Mesendoderm (in vitro differentiated cells): ENCODE measurements around the gene FAM149A.

Source experiments
- DNase-seq: peaks from one replicate; pipeline ENCODE4 v3.0.0; 2013
- H2AK5ac ChIP-seq: 2 replicates; pipeline ENCODE4 v1.6.1; 2013; ENCODE audit warnings: low read length, inconsistent platforms
- H2BK120ac ChIP-seq: 2 replicates; pipeline ENCODE4 v1.6.1; 2013; ENCODE audit warnings: low read depth, mild to moderate bottlenecking, low read length, moderate library complexity, mixed read lengths
- H2BK15ac ChIP-seq: replicated peaks from 2 replicates; pipeline ENCODE4 v1.6.1; 2013; ENCODE audit warnings: low read depth, mild to moderate bottlenecking, moderate library complexity
- H2BK5ac ChIP-seq: 2 replicates; pipeline ENCODE4 v1.6.1; 2013; ENCODE audit warnings: low read length, inconsistent platforms
- H3K18ac ChIP-seq: 2 replicates; pipeline ENCODE4 v1.6.1; 2013; ENCODE audit warnings: mild to moderate bottlenecking, low read length, mixed read lengths
- H3K23ac ChIP-seq: one replicate; pipeline ENCODE4 v1.6.1; 2013; ENCODE audit warnings: low read length
- H3K27ac ChIP-seq: 2 replicates; pipeline ENCODE4 v1.5.1; 2013; ENCODE audit warnings: low read depth, mild to moderate bottlenecking, inconsistent platforms, low read length, moderate library complexity
- H3K27me3 ChIP-seq: 2 replicates; pipeline ENCODE4 v1.6.1; 2013; ENCODE audit warnings: low read length, control low read depth, mild to moderate bottlenecking, inconsistent platforms; ENCODE audit not compliant: insufficient read depth, poor library complexity
- H3K36me3 ChIP-seq: 2 replicates; pipeline ENCODE4 v1.6.1; 2013; ENCODE audit warnings: low read length, inconsistent platforms; ENCODE audit not compliant: control insufficient read depth, insufficient read depth
- H3K4ac ChIP-seq: one replicate; pipeline ENCODE4 v1.6.1; 2013; ENCODE audit warnings: low read depth, mild to moderate bottlenecking, low read length, moderate library complexity
- H3K4me1 ChIP-seq: 2 replicates; pipeline ENCODE4 v1.6.1; 2013; ENCODE audit warnings: low read depth, low read length, inconsistent platforms; ENCODE audit not compliant: control insufficient read depth
- H3K4me2 ChIP-seq: 2 replicates; pipeline ENCODE4 v1.6.1; 2013; ENCODE audit warnings: low read length
- H3K4me3 ChIP-seq: 2 replicates; pipeline ENCODE4 v1.5.1; 2013; ENCODE audit warnings: mild to moderate bottlenecking, low read length
- H3K56ac ChIP-seq: one replicate; pipeline ENCODE4 v1.6.1; 2013; ENCODE audit warnings: low read length
- H3K79me1 ChIP-seq: 2 replicates; pipeline ENCODE4 v1.6.1; 2013; ENCODE audit warnings: low read length, inconsistent platforms
- H3K79me2 ChIP-seq: 2 replicates; pipeline ENCODE4 v1.6.1; 2013; ENCODE audit warnings: mild to moderate bottlenecking, low read length; ENCODE audit not compliant: control insufficient read depth, insufficient read depth
- H3K9ac ChIP-seq: 2 replicates; pipeline ENCODE4 v1.6.1; 2013; ENCODE audit warnings: low read length, inconsistent platforms
- H4K5ac ChIP-seq: one replicate; pipeline ENCODE4 v1.6.1; 2013; ENCODE audit warnings: low read length
- H4K8ac ChIP-seq: one replicate; pipeline ENCODE4 v1.6.1; 2013; ENCODE audit warnings: low read depth, mild to moderate bottlenecking, control low read depth, low read length, moderate library complexity
- WGBS: extraction: QIAGEN DNeasy Blood & Tissue Kit; methylation state at CpG from one replicate; pipeline ENCODE4 v1.1.7; 2013; ENCODE audit warnings: low lambda C conversion rate, missing lambda C conversion rate; ENCODE audit not compliant: insufficient coverage; ENCODE audit errors: extremely low coverage; 5-methylcytosine and 5-hydroxymethylcytosine counted together

FAM149A gene

DNA sequence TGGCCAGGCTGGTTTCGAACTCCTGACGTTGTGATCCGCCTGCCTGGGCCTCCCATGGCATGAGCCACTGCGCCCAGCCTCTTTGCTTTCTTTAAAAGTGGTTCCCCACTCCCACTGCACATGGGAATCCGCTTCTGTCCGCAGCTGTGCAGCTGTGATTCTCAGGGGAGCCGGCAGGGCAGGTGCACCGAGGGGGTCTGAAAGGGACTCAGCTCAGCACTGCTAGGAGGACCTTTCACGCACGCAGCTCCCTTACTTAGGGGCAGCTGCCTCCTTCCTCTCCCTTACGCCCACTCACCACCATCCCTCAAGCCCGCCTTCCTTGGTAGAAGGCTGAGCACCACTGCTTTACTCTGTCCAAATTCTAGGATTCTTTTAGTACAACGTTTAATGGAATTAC is 46.4 kb downstream of the FAM149A start:
- H3K4me3 ChIP-seq: no peak overlapping the region
- no peaks in the 10 kb centered on the region for H3K79me1 ChIP-seq
- no peaks in the 10 kb centered on the region for H3K4me1 ChIP-seq

DNA sequence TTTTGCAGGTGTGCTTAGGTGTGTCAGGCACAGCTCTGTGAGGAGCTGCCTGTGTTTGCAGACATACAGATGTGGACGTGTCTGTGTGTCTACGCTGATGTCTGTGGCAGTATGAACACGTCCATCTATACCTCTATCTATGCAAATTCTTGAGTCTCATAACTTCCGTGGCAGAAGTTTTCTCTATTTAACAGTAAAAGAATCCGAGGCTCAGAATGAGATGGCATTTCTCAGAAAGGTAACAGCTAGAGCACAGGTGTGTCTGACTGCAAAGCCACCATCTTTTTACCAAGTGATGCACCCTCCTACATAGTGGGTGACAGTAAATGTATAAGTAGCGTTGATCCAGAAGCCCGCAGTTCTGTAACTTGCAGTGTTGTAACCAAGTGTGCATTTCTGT is 47.0 kb downstream of the FAM149A start:
- H2BK15ac ChIP-seq: no peak overlapping the region
- H3K79me2 ChIP-seq: no peaks in the 10 kb centered on the region
- no peak overlapping the region for H4K8ac ChIP-seq
- no peak overlapping the region for H3K56ac ChIP-seq
- H3K4me1 ChIP-seq: no peaks in the 10 kb centered on the region
- no peak overlapping the region for H3K18ac ChIP-seq
- WGBS: no CpG with 5 or more reads among the region's 7 CpGs
- H4K5ac ChIP-seq: no peak overlapping the region
- H3K4ac ChIP-seq: no peak overlapping the region
- H3K79me1 ChIP-seq: no peaks in the 10 kb centered on the region
- H3K36me3 ChIP-seq: no peaks in the 10 kb centered on the region
- H3K9ac ChIP-seq: no peak overlapping the region
- peaks cover under 1% of the 10 kb centered on the region for H3K27me3 ChIP-seq
- H3K4me3 ChIP-seq: no peak overlapping the region
- no peak overlapping the region for H2BK5ac ChIP-seq
- H2BK120ac ChIP-seq: no peak overlapping the region
- H3K23ac ChIP-seq: no peak overlapping the region
- no peak for DNase-seq
- no peak overlapping the region for H3K27ac ChIP-seq
- H2AK5ac ChIP-seq: no peak overlapping the region
- no peak overlapping the region for H3K4me2 ChIP-seq

More for the DNA sequence above, 46.4 kb downstream of the FAM149A start:
- H3K79me2 ChIP-seq: no peaks in the 10 kb centered on the region
- no peak overlapping the region for H4K5ac ChIP-seq
- no peak for DNase-seq
- peaks cover 6% of the 10 kb centered on the region for H3K27me3 ChIP-seq
- no peak overlapping the region for H3K27ac ChIP-seq
- no peak overlapping the region for H2AK5ac ChIP-seq
- H3K9ac ChIP-seq: no peak overlapping the region
- no peak overlapping the region for H2BK5ac ChIP-seq
- no peak overlapping the region for H2BK120ac ChIP-seq
- H3K23ac ChIP-seq: no peak overlapping the region
- no peak overlapping the region for H3K18ac ChIP-seq
- WGBS: no CpG with 5 or more reads among the region's 13 CpGs
- no peak overlapping the region for H3K4ac ChIP-seq
- no peaks in the 10 kb centered on the region for H3K36me3 ChIP-seq
- no peak overlapping the region for H2BK15ac ChIP-seq
- no peak overlapping the region for H3K4me2 ChIP-seq
- no peak overlapping the region for H3K56ac ChIP-seq
- H4K8ac ChIP-seq: no peak overlapping the region

DNA sequence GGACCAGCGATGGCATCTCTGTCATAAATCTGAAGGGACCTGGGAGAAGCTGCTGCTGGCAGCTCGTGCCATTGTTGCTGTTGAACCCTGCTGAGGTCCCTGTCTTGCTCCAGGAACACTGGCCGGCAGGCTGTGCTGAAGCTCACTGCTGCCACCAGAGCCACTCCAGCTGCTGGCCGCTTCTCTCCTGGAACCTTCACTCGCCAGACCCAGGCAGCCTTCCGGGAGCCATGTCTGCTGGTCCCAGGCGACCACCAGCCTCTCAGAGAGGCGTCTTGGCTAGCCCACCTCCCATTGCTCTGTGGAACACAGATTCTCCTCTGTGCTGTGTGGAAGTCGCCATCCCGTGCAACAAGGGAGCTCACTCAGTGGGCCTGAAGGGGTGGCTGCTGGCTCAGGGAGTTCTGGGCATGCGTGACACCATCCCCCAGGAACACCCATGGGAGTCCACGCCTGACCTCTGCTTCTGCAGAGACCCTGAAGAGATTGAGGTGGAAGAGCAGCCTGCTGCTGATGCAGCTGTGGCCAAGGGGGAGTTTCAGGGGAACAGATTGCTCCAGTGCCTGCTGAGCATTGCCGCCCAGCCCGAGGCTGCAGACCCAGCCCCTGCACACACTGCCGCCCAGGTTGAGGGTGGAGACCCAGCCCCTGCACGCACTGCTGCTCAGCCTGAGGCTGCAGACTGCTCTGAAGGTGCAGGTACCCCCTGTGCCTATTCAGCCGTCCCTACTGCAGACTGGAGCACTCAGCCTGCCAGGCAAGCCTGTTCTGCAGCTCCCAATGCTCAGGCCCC is 53.7 kb downstream of the FAM149A start:
- Histone ChIP-seq H3K9ac (no peak overlapping the region), H2BK5ac (no peak overlapping the region), H3K27ac (no peak overlapping the region), H3K4ac (no peak overlapping the region), H4K8ac (no peak overlapping the region), H3K27me3 (no peaks in the 10 kb centered on the region), H2BK15ac (no peak overlapping the region), H3K4me3 (no peak overlapping the region), H3K36me3 (no peaks in the 10 kb centered on the region), H3K23ac (no peak overlapping the region), H3K18ac (no peak overlapping the region), H2AK5ac (no peak overlapping the region), H3K4me1 (no peaks in the 10 kb centered on the region), H4K5ac (no peak overlapping the region), H3K79me1 (no peaks in the 10 kb centered on the region), H3K4me2 (no peak overlapping the region), H2BK120ac (no peak overlapping the region), H3K79me2 (no peaks in the 10 kb centered on the region), H3K56ac (no peak overlapping the region)
- WGBS: no CpG with 5 or more reads among the region's 17 CpGs
- DNase-seq: no peak

DNA sequence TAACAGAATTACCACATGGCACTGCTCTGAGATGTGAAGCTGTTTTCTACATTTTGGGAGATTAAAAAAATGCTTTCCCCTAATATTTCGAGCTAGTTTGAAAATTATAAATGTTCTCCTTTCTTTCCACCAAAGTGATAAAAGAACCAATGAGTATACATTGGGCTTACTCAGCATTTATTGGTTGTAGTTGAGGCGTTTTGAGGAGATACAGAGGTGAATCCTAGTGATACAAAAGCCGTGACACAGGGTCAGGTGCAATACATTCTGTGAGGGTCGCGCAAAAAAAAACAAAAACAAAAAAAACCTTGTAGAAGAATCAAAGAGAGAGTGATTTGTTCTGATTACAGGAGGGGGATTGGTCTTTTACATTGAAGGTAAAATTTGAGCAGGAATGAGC is 54.5 kb downstream of the FAM149A start:
- H3K4me1 ChIP-seq: no peaks in the 10 kb centered on the region
- H2BK5ac ChIP-seq: no peak overlapping the region
- no peak overlapping the region for H4K8ac ChIP-seq
- H3K4me2 ChIP-seq: no peak overlapping the region
- no peak overlapping the region for H2AK5ac ChIP-seq
- no peak overlapping the region for H3K9ac ChIP-seq
- DNase-seq: no peak
- no peak overlapping the region for H3K18ac ChIP-seq
- H2BK120ac ChIP-seq: no peak overlapping the region
- H3K27me3 ChIP-seq: no peaks in the 10 kb centered on the region
- H3K79me1 ChIP-seq: no peaks in the 10 kb centered on the region
- H3K4me3 ChIP-seq: no peak overlapping the region
- H3K4ac ChIP-seq: no peak overlapping the region
- no peak overlapping the region for H3K23ac ChIP-seq
- no peaks in the 10 kb centered on the region for H3K36me3 ChIP-seq
- no peak overlapping the region for H4K5ac ChIP-seq
- no peak overlapping the region for H3K27ac ChIP-seq
- no peaks in the 10 kb centered on the region for H3K79me2 ChIP-seq
- no peak overlapping the region for H3K56ac ChIP-seq
- no CpG with 5 or more reads among the region's 5 CpGs for WGBS
- no peak overlapping the region for H2BK15ac ChIP-seq

DNA sequence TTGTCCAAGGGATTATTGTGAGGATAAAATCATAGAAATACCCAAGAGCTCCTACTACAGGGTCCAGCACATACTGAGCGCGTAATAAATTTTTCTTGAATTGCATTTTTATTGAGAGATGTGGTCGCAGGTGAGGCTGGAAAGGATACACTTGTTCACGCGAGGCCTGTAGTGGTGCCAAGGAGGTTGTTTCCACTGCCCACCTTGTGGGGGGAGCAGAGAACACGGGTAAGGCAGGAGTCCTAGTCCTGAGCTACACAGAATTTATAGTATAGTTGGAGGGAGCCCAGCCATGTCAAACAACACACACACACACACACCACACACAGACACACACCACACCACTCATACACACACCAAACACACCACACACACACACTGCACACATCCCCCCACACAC is 55.1 kb downstream of the FAM149A start:
- no peak overlapping the region for H3K4me3 ChIP-seq
- no peak overlapping the region for H2AK5ac ChIP-seq
- no peak overlapping the region for H3K18ac ChIP-seq
- no peak overlapping the region for H3K9ac ChIP-seq
- no peak overlapping the region for H3K56ac ChIP-seq
- no peak overlapping the region for H3K23ac ChIP-seq
- no CpG with 5 or more reads among the region's 6 CpGs for WGBS
- H3K79me1 ChIP-seq: no peaks in the 10 kb centered on the region
- no peak overlapping the region for H3K27ac ChIP-seq
- peaks cover 3% of the 10 kb centered on the region for H3K4me1 ChIP-seq
- no peak for DNase-seq
- H2BK5ac ChIP-seq: no peak overlapping the region
- H3K36me3 ChIP-seq: no peaks in the 10 kb centered on the region
- H3K4ac ChIP-seq: no peak overlapping the region
- no peaks in the 10 kb centered on the region for H3K79me2 ChIP-seq
- H4K8ac ChIP-seq: no peak overlapping the region
- H3K27me3 ChIP-seq: no peaks in the 10 kb centered on the region
- no peak overlapping the region for H3K4me2 ChIP-seq
- no peak overlapping the region for H2BK120ac ChIP-seq
- H2BK15ac ChIP-seq: no peak overlapping the region
- no peak overlapping the region for H4K5ac ChIP-seq

DNA sequence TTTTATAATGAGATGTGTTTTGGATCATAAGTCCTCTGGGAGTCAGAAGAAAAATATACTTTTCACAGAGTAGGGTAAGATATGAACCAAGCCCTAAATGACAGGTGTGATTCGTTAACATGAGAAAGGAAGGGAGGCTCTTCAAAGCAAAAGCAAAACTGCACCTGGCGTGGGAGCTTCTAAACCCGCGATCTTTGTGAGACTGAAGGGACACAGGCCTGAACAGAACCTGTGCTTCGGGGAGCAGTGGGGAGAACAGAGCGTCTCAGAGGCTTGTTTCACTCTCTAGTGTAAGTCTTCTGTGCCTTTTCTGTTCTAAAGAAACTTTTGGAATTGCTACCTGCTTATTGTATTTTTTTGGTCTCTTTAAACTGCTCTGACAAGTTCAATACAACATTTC is 56.6 kb downstream of the FAM149A start:
- Histone ChIP-seq H3K36me3 (no peaks in the 10 kb centered on the region), H2AK5ac (no peak overlapping the region), H3K4me2 (no peak overlapping the region)

More for the DNA sequence above, 56.6 kb downstream of the FAM149A start:
- no peak overlapping the region for H3K9ac ChIP-seq
- H2BK120ac ChIP-seq: no peak overlapping the region
- no peak overlapping the region for H3K23ac ChIP-seq
- no peak overlapping the region for H3K4me3 ChIP-seq
- H3K27me3 ChIP-seq: no peaks in the 10 kb centered on the region
- H4K8ac ChIP-seq: no peak overlapping the region
- H2BK5ac ChIP-seq: no peak overlapping the region
- no peaks in the 10 kb centered on the region for H3K79me2 ChIP-seq
- H3K27ac ChIP-seq: no peak overlapping the region
- H3K4ac ChIP-seq: no peak overlapping the region
- H4K5ac ChIP-seq: no peak overlapping the region
- no peak for DNase-seq
- peaks cover 8% of the 10 kb centered on the region for H3K4me1 ChIP-seq
- H3K56ac ChIP-seq: no peak overlapping the region
- no CpG with 5 or more reads among the region's 6 CpGs for WGBS
- no peaks in the 10 kb centered on the region for H3K79me1 ChIP-seq
- no peak overlapping the region for H3K18ac ChIP-seq
- no peak overlapping the region for H2BK15ac ChIP-seq
